Left lung (tissue), 10 donors: ENCODE results near the gene SLC7A8. TPM values are rescaled to one million over a fixed set of nuclear protein-coding genes. Genes with fewer than 3 reads are reported as not detected.

Source experiments
- ATAC-seq: fragments of 200-7000 bp; cut with Tn5 transposase; one replicate; pipeline ENCODE4 v1.9.1; 2020; ENCODE audit warnings: moderate library complexity
- DNase-seq, 4 donors: peaks; one replicate each; pipeline ENCODE4 v3.0.0-alpha.2; 2013 to 2020
- H3K27ac ChIP-seq, 2 donors: fragments of 200-600 bp; sonication (generic) in 1 of 2; one replicate each; pipeline versions ENCODE4 v1.5.0 to v1.8.0; 2020 to 2021
- H3K27me3 ChIP-seq, 2 donors: fragments of 200-600 bp; sonication (generic) in 1 of 2; one replicate each; pipeline versions ENCODE4 v1.5.0 to v1.8.0; 2020 to 2021
- H3K36me3 ChIP-seq, 2 donors: fragments of 200-600 bp; sonication (generic) in 1 of 2; one replicate each; pipeline versions ENCODE4 v1.5.0 to v1.8.0; 2020 to 2021
- H3K4me1 ChIP-seq, 2 donors: fragments of 200-600 bp; one replicate each; pipeline ENCODE4 v1.8.0; 2021
- H3K4me3 ChIP-seq, 2 donors: fragments of 200-600 bp; sonication (generic) in 1 of 2; one replicate each; pipeline versions ENCODE4 v1.5.0 to v1.8.0; 2020 to 2021; ENCODE audit warnings: mild to moderate bottlenecking in 1 of 2
- H3K9me3 ChIP-seq, 2 donors: fragments of 200-600 bp; sonication (generic) in 1 of 2; one replicate each; pipeline versions ENCODE4 v1.5.0 to v1.8.0; 2020 to 2021
- CTCF ChIP-seq, 2 donors: fragments of 200-600 bp; sonication (generic) in 1 of 2; IDR thresholded peaks; one replicate each; pipeline versions ENCODE4 v1.5.0 to v1.8.0; 2021; ENCODE audit warnings: antibody characterized with exemption in 2 of 2
- intact Hi-C, 2 donors: fragments of 100-400 bp; cut with DNase I; formaldehyde crosslinking; loops; one replicate each; pipeline versions ENCODE4 v1.11.2 to v1.14.2; 2022
- polyA plus RNA-seq, 6 donors: library from polyadenylated mRNA; unstranded; fragments of 120-200 nt; gene quantifications; one replicate each; pipeline ENCODE4 v1.2.1, GENCODE V29; 2013; ENCODE audit not compliant: insufficient read length in 6 of 6
- total RNA-seq, 2 donors: library from RNA; stranded (reverse); fragmentation: NEBNext Ultra II Directional; extraction: Animal tissue kit (Norgen Biotek cat#: 25700); gene quantifications; one replicate each; pipeline ENCODE4 v1.2.1, GENCODE V29; 2021
- donor health status: DM: no; HTN: yes; CAD: no.
- donor health status: DM: no; HTN: no; CAD: no.

The SLC7A8 gene
- total and polyA plus RNA-seq, 8 donors, result 38.5 to 153 (median 124) TPM

GRCh38 chr14:23126548-23127278 is 56.7 kb downstream of the SLC7A8 start:
- H3K9me3 ChIP-seq, result no peaks in the 10 kb centered on the region
- ATAC-seq (no peak), DNase-seq (no peak)
- TF ChIP-seq CTCF (IDR thresholded peaks at IDR 0.05), result no peak
- H3K27ac ChIP-seq, result no peak overlapping the region
- peaks cover 0 to 22% of the 10 kb centered on the region in 2 donors for H3K36me3 ChIP-seq
- H3K4me1 ChIP-seq, result peaks cover 0 to 14% of the 10 kb centered on the region in 2 donors
- H3K4me3 ChIP-seq, result no peak overlapping the region
- no peaks in the 10 kb centered on the region for H3K27me3 ChIP-seq
- intact Hi-C loops, result loop anchor here in 1 of 2 donors (10.0 kb wide), 1 partner anchor 58 kb away; the partner anchor contains the start of gene SLC7A8

GRCh38 chr14:23125933-23126524 is 57.4 kb downstream of the SLC7A8 start:
- intact Hi-C loops, result loop anchor here in 1 of 2 donors (10.0 kb wide), 1 partner anchor 59 kb away; the partner anchor contains the start of gene SLC7A8
- Histone ChIP-seq H3K4me1 (peaks cover 6 to 15% of the 10 kb centered on the region in 2 donors), H3K4me3 (no peak overlapping the region), H3K9me3 (no peaks in the 10 kb centered on the region), H3K36me3 (peaks cover 0 to 18% of the 10 kb centered on the region in 2 donors), H3K27me3 (no peaks in the 10 kb centered on the region), H3K27ac (no peak overlapping the region)
- DNase-seq (no peak), ATAC-seq (peak; percentile 24)
- no peak for TF ChIP-seq CTCF (IDR thresholded peaks at IDR 0.05)

GRCh38 chr14:23125011-23125410 is 58.4 kb downstream of the SLC7A8 start:
- H3K4me3 ChIP-seq, result no peak overlapping the region
- intact Hi-C loops, result loop anchor here in 1 of 2 donors (10.0 kb wide), 1 partner anchor 60 kb away; the partner anchor contains the start of gene SLC7A8
- no peak overlapping the region for H3K27ac ChIP-seq
- H3K4me1 ChIP-seq, result peaks cover 11 to 20% of the 10 kb centered on the region in 2 donors
- TF ChIP-seq CTCF (IDR thresholded peaks at IDR 0.05), result no peak
- H3K36me3 ChIP-seq, result peaks cover 0 to 18% of the 10 kb centered on the region in 2 donors
- no peak for DNase-seq
- ATAC-seq, result no peak
- no peaks in the 10 kb centered on the region for H3K9me3 ChIP-seq
- no peaks in the 10 kb centered on the region for H3K27me3 ChIP-seq

- Histone ChIP-seq H3K27ac (no peak overlapping the region), H3K4me1 (peaks cover 11 to 25% of the 10 kb centered on the region in 2 donors), H3K9me3 (no peaks in the 10 kb centered on the region), H3K27me3 (no peaks in the 10 kb centered on the region), H3K36me3 (peaks cover 0 to 18% of the 10 kb centered on the region in 2 donors), H3K4me3 (no peak overlapping the region)
- TF ChIP-seq CTCF (IDR thresholded peaks at IDR 0.05), result no peak
- no peak for ATAC-seq
- DNase-seq, result no peak
- intact Hi-C loops, result loop anchor here (5.0 to 10.0 kb wide), 2 partner anchors 60 to 63 kb away; partner anchors contain the start of gene SLC7A8 (in 1 of the 2)
These were observed 59.0 kb downstream of the SLC7A8 start for GRCh38 chr14:23124337-23124954.
